Astrocyte of the cerebellum (primary cell): ENCODE results near the gene ATG12.
"Not testable (repeated sequence)": the region's sequence is repeated elsewhere in the genome, so short reads cannot be mapped to it uniquely, and the experiment has no call there.

Source experiments
- DNase-seq: peaks from one replicate; pipeline ENCODE4 v3.0.0-alpha.2; 2011; ENCODE audit warnings: low read depth
- H3K4me3 ChIP-seq: 2 replicates; pipeline ENCODE4 v1.5.1; 2011; ENCODE audit warnings: mild to moderate bottlenecking, low read depth, low read length, moderate library complexity
- CTCF ChIP-seq: IDR thresholded peaks from 2 replicates; pipeline ENCODE4 v1.5.1; 2012; ENCODE audit warnings: low read length, low read depth, moderate library complexity, mild to moderate bottlenecking; ENCODE audit errors: missing control alignments
- in situ Hi-C: cut with HindIII; loops from 2 replicates; pipeline ENCODE4 v1.10.0; 2017; ENCODE audit warnings: low sequenced_read_pairs

The ATG12 gene

GRCh38 chr5:115810761-115811160 is 30.6 kb downstream of the ATG12 start:
- H3K4me3 ChIP-seq = no peak overlapping the region
- in situ Hi-C loops = no loop called here
- TF ChIP-seq CTCF = no peak
- peak; percentile 63 for DNase-seq

DNA sequence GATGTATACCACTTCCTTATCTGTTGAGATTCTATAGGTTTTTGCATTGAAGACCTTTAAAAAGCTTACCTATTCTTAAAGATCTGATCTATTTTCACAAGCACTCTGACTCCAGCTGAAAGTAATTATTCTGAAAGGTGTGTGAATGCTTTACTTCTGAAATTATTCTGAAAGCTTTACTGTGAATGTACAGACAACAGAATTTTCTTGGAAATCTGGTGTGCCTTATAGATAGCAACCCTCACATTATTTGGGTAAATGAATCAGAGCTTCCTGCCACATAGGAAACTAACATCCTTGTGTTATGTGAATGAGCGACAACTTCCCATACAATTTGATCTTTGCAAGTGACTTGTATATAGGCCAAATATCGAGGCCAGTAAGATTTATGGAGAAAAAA is 31.4 kb downstream of the ATG12 start:
- in situ Hi-C loops = no loop called here
- H3K4me3 ChIP-seq = no peak overlapping the region
- no peak for TF ChIP-seq CTCF
- no peak for DNase-seq

DNA sequence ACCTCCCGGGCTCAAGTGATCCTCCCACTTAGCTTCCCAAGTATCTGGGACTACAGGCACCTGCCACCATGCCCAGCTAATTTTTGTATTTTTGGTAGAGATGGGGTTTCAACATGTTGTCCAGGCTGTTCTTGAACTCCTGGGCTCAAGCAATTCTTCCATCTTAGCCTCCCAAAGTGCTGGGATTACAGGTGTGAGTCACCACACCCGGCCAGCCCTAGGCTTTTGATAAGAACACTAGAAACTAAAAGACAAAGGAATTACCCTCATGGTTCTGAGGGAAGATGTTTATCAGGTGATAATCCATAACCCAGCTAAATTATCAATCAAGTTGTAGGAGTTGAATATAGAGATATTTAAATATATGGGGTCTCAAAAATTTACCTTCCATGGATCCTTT is 33.3 kb downstream of the ATG12 start:
- DNase-seq, in situ Hi-C loops, H3K4me3 ChIP-seq: not testable (repeated sequence)

DNA sequence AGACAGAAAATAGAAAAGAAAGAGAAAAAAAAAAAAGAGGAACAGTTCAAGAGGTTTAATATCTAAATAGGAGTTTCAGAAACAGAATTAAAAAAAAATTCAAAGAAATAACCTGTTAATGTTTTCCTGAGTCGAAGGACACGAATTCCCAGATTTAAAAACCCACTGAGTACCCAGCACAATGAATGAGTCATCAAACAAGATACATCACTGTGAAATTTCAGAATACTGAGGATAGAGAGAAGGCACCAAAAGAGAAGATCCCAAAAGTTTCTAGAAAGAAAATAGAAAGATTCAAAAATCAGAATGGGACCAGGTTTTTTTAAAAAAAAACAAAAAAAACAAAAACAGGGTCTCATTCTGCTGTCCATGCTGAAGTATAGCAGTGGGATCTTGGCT is 33.7 kb downstream of the ATG12 start:
- in situ Hi-C loops = no loop called here
- DNase-seq = no peak
- TF ChIP-seq CTCF = no peak
- H3K4me3 ChIP-seq = no peak overlapping the region

- DNase-seq = no peak
- no peak overlapping the region for H3K4me3 ChIP-seq
- no peak for TF ChIP-seq CTCF
- in situ Hi-C loops = no loop called here
Measured at GRCh38 chr5:115806986-115807653, 34.2 kb downstream of the ATG12 start.

- H3K4me3 ChIP-seq = no peak overlapping the region
Measured at GRCh38 chr5:115801984-115802383, 39.4 kb downstream of the ATG12 start.

More at GRCh38 chr5:115801984-115802383, 39.4 kb downstream of the ATG12 start:
- in situ Hi-C loops = no loop called here
- no peak for TF ChIP-seq CTCF
- no peak for DNase-seq
